Keratinocyte (primary cell): ENCODE measurements around the gene FGFR3.

Source experiments
- EZH2 ChIP-seq: IDR thresholded peaks from one replicate; pipeline ENCODE4 v1.6.1; 2012; ENCODE audit warnings: inconsistent platforms, mild to moderate bottlenecking, low read length, moderate library complexity
- TF ChIP-seq, protein P1 (sequence below), 3 experiments: IDR thresholded peaks in 1 of 3; conservative IDR thresholded peaks in 1 of 3; optimal IDR thresholded peaks in 1 of 3; 2 replicates in 2 of 3; 3 replicates in 1 of 3; pipeline versions ENCODE3 to v1.5.1; 2011; ENCODE audit warnings: low read length in 3 of 3, mild to moderate bottlenecking in 3 of 3, moderate library complexity in 2 of 3, control low read depth in 1 of 3, inconsistent platforms in 1 of 3; ENCODE audit not compliant: insufficient read depth in 2 of 3; ENCODE audit errors: extremely low read depth in 1 of 3

DNA sequence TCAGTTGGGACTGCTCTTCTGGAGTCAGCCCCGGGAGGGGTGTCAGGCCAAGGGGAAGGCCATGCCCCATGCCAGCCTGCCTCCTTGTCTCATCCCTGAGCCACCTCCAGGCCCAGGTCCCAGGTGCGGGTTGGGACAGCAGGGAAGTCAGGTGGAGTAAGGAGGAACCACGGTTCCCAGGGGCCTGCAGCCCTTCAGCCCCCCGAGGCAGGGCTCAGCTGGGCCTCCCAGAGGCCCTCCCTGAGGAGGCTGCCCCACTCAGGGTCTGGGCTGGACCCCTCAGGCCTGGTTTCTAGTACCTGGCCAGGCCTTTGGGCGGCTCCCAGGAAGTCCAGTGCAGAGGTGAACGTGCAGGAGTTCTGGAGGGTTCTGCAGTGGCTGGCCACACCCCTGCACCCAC, 23.4 kb upstream of the FGFR3 start:
- TF ChIP-seq, protein P1, sequence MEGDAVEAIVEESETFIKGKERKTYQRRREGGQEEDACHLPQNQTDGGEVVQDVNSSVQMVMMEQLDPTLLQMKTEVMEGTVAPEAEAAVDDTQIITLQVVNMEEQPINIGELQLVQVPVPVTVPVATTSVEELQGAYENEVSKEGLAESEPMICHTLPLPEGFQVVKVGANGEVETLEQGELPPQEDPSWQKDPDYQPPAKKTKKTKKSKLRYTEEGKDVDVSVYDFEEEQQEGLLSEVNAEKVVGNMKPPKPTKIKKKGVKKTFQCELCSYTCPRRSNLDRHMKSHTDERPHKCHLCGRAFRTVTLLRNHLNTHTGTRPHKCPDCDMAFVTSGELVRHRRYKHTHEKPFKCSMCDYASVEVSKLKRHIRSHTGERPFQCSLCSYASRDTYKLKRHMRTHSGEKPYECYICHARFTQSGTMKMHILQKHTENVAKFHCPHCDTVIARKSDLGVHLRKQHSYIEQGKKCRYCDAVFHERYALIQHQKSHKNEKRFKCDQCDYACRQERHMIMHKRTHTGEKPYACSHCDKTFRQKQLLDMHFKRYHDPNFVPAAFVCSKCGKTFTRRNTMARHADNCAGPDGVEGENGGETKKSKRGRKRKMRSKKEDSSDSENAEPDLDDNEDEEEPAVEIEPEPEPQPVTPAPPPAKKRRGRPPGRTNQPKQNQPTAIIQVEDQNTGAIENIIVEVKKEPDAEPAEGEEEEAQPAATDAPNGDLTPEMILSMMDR (optimal IDR thresholded peaks at IDR 0.05 in 1 of 3, IDR thresholded peaks at IDR 0.05 in 1 of 3, conservative IDR thresholded peaks at IDR 0.05 in 1 of 3; ENCODE audit: extremely low read depth in 1 of 3, insufficient read depth in 2 of 3, low read length in 3 of 3): no peak
- no peak for TF ChIP-seq EZH2
